Activated naive CD4-positive, alpha-beta T cell treated with anti-CD3 and anti-CD28 coated beads for 36 hours (primary cell): Measurements from ENCODE around the gene BNIP5. TPM values are rescaled to one million over a fixed set of nuclear protein-coding genes. Genes with fewer than 3 reads are reported as not detected.

Experiments used
- CTCF ChIA-PET: fragments of 350-600 bp; sonication (Branson Sonifier 250); formaldehyde crosslinking; loops from one replicate; lab custom pipeline; 2021; ENCODE audit warnings: antibody characterized with exemption; lab: Charles Lee
- DNase-seq: peaks from one replicate; pipeline ENCODE4 v3.0.0-alpha.2; 2020
- H3K27ac Mint-ChIP-seq: one replicate; pipeline ENCODE4 v1.8.0; 2021; ENCODE audit warnings: mild to moderate bottlenecking, mixed read lengths
- H3K27me3 Mint-ChIP-seq: one replicate; pipeline ENCODE4 v1.8.0; 2021; ENCODE audit warnings: low read depth, mixed read lengths
- H3K36me3 Mint-ChIP-seq: one replicate; pipeline ENCODE4 v1.8.0; 2021; ENCODE audit warnings: low read depth, mixed read lengths
- H3K4me1 Mint-ChIP-seq: one replicate; pipeline ENCODE4 v1.8.0; 2021; ENCODE audit warnings: low read depth, mixed read lengths
- H3K4me3 Mint-ChIP-seq: one replicate; pipeline ENCODE4 v1.8.0; 2021; ENCODE audit warnings: mild to moderate bottlenecking, moderate library complexity, mixed read lengths
- H3K9me3 Mint-ChIP-seq: one replicate; pipeline ENCODE4 v1.8.0; 2021; ENCODE audit warnings: mixed read lengths
- intact Hi-C: fragments of 100-400 bp; cut with micrococcal nuclease; formaldehyde crosslinking; loops from one replicate; pipeline ENCODE4 v1.15.1; 2023
- total RNA-seq, 2 experiments: library from RNA; stranded (reverse); gene quantifications; one replicate each; pipeline ENCODE4 v1.2.3, GENCODE V29; 2021

BNIP5 gene
- total RNA-seq, 2 experiments from 2014 or later = not detected

GRCh38 chr6:36336208-36336710 lies 429 bp downstream of the BNIP5 start:
- no peaks in the 10 kb centered on the region for H3K9me3 Mint-ChIP-seq
- CTCF ChIA-PET = interaction anchor here (1.1 kb wide), 1 partner anchor 22 kb away, joined by 3 read pairs; no protein-coding TSS in a partner anchor
- no peak for DNase-seq
- H3K27ac Mint-ChIP-seq = no peak overlapping the region
- no peaks in the 10 kb centered on the region for H3K36me3 Mint-ChIP-seq
- H3K4me3 Mint-ChIP-seq = no peak overlapping the region
- intact Hi-C loops = no loop called here
- H3K4me1 Mint-ChIP-seq = peaks cover 11% of the 10 kb centered on the region
- H3K27me3 Mint-ChIP-seq = peaks cover 31% of the 10 kb centered on the region

- Mint-ChIP-seq H3K36me3 (no peaks in the 10 kb centered on the region), H3K4me3 (no peak overlapping the region), H3K9me3 (no peaks in the 10 kb centered on the region), H3K27me3 (peaks cover 28% of the 10 kb centered on the region), H3K4me1 (peaks cover 8% of the 10 kb centered on the region), H3K27ac (no peak overlapping the region)
- CTCF ChIA-PET = interaction anchor here (1.0 to 1.1 kb wide), 2 partner anchors 11 to 22 kb away, joined by 3 to 4 read pairs; no protein-coding TSS in a partner anchor
- intact Hi-C loops = no loop called here
- no peak for DNase-seq
These were observed 1.1 kb downstream of the BNIP5 start for GRCh38 chr6:36335465-36336207.

- no peak for DNase-seq
- Mint-ChIP-seq H3K4me1 (peaks cover 7% of the 10 kb centered on the region), H3K27me3 (peaks cover 22% of the 10 kb centered on the region), H3K9me3 (no peaks in the 10 kb centered on the region), H3K36me3 (no peaks in the 10 kb centered on the region), H3K27ac (no peak overlapping the region), H3K4me3 (no peak overlapping the region)
- CTCF ChIA-PET = interaction anchor here (1.0 to 1.1 kb wide), 2 partner anchors 11 to 23 kb away, joined by 3 to 4 read pairs; no protein-coding TSS in a partner anchor
- intact Hi-C loops = no loop called here
These were observed 1.7 kb downstream of the BNIP5 start for GRCh38 chr6:36334832-36335459.

GRCh38 chr6:36333931-36334725 lies 2.6 kb downstream of the BNIP5 start:
- H3K9me3 Mint-ChIP-seq = no peaks in the 10 kb centered on the region
- no peak overlapping the region for H3K27ac Mint-ChIP-seq
- intact Hi-C loops = no loop called here
- peaks cover 19% of the 10 kb centered on the region for H3K27me3 Mint-ChIP-seq
- H3K4me1 Mint-ChIP-seq = peaks cover 7% of the 10 kb centered on the region
- no peak overlapping the region for H3K4me3 Mint-ChIP-seq
- CTCF ChIA-PET = interaction anchor here (1.0 to 1.1 kb wide), 2 partner anchors 12 to 24 kb away, joined by 3 to 4 read pairs; no protein-coding TSS in a partner anchor
- no peak for DNase-seq
- no peaks in the 10 kb centered on the region for H3K36me3 Mint-ChIP-seq

- intact Hi-C loops = no loop called here
- peaks cover 7% of the 10 kb centered on the region for H3K4me1 Mint-ChIP-seq
- CTCF ChIA-PET = no interaction called here
- H3K27ac Mint-ChIP-seq = no peak overlapping the region
- H3K9me3 Mint-ChIP-seq = no peaks in the 10 kb centered on the region
- H3K36me3 Mint-ChIP-seq = no peaks in the 10 kb centered on the region
- peaks cover 19% of the 10 kb centered on the region for H3K27me3 Mint-ChIP-seq
- H3K4me3 Mint-ChIP-seq = no peak overlapping the region
- DNase-seq = no peak
These were observed 3.4 kb downstream of the BNIP5 start for GRCh38 chr6:36333171-36333895.

- intact Hi-C loops = no loop called here
- no peaks in the 10 kb centered on the region for H3K4me1 Mint-ChIP-seq
- H3K4me3 Mint-ChIP-seq = no peak overlapping the region
- peaks cover 19% of the 10 kb centered on the region for H3K27me3 Mint-ChIP-seq
- no peak overlapping the region for H3K27ac Mint-ChIP-seq
- CTCF ChIA-PET = interaction anchor here (1.1 kb wide), 1 partner anchor 29 kb away, joined by 3 read pairs; no protein-coding TSS in a partner anchor
- H3K36me3 Mint-ChIP-seq = no peaks in the 10 kb centered on the region
- no peaks in the 10 kb centered on the region for H3K9me3 Mint-ChIP-seq
- no peak for DNase-seq
These were observed 5.3 kb downstream of the BNIP5 start for GRCh38 chr6:36331381-36331780.

- CTCF ChIA-PET = interaction anchor here (0.6 kb wide), 1 partner anchor 522 kb away, joined by 3 read pairs; no protein-coding TSS in a partner anchor
- intact Hi-C loops = no loop called here
- Mint-ChIP-seq H3K4me3 (no peak overlapping the region), H3K4me1 (no peaks in the 10 kb centered on the region), H3K9me3 (no peaks in the 10 kb centered on the region), H3K27me3 (peaks cover 18% of the 10 kb centered on the region), H3K36me3 (no peaks in the 10 kb centered on the region), H3K27ac (no peak overlapping the region)
- DNase-seq = no peak
These were observed 6.3 kb downstream of the BNIP5 start for GRCh38 chr6:36330366-36330765.

GRCh38 chr6:36329798-36330291 lies 6.8 kb downstream of the BNIP5 start:
- Mint-ChIP-seq H3K4me3 (no peak overlapping the region), H3K27me3 (peaks cover 13% of the 10 kb centered on the region), H3K4me1 (no peaks in the 10 kb centered on the region), H3K27ac (no peak overlapping the region), H3K9me3 (no peaks in the 10 kb centered on the region), H3K36me3 (no peaks in the 10 kb centered on the region)
- no peak for DNase-seq
- intact Hi-C loops = no loop called here
- CTCF ChIA-PET = interaction anchor here (0.6 to 2.0 kb wide), 3 partner anchors 11 to 523 kb away, joined by 3 to 6 read pairs (median 3); no protein-coding TSS in a partner anchor

- CTCF ChIA-PET = interaction anchor here (1.4 to 2.0 kb wide), 2 partner anchors 11 to 13 kb away, joined by 3 to 6 read pairs; no protein-coding TSS in a partner anchor
- DNase-seq = no peak
- H3K36me3 Mint-ChIP-seq = no peaks in the 10 kb centered on the region
- H3K9me3 Mint-ChIP-seq = no peaks in the 10 kb centered on the region
- peaks cover 3% of the 10 kb centered on the region for H3K27me3 Mint-ChIP-seq
- H3K4me3 Mint-ChIP-seq = no peak overlapping the region
- no peak overlapping the region for H3K27ac Mint-ChIP-seq
- intact Hi-C loops = no loop called here
- H3K4me1 Mint-ChIP-seq = no peaks in the 10 kb centered on the region
These were observed 8.1 kb downstream of the BNIP5 start for GRCh38 chr6:36328600-36328999.

GRCh38 chr6:36327919-36328236 lies 8.8 kb downstream of the BNIP5 start:
- Mint-ChIP-seq H3K4me3 (no peak overlapping the region), H3K27me3 (peaks cover 1% of the 10 kb centered on the region), H3K9me3 (no peaks in the 10 kb centered on the region), H3K36me3 (no peaks in the 10 kb centered on the region), H3K4me1 (no peaks in the 10 kb centered on the region), H3K27ac (no peak overlapping the region)
- DNase-seq = no peak
- intact Hi-C loops = no loop called here
- CTCF ChIA-PET = interaction anchor here (0.6 to 2.0 kb wide), 5 partner anchors 10 to 1055 kb away, joined by 3 to 6 read pairs (median 3); no protein-coding TSS in a partner anchor

- no peak overlapping the region for H3K27ac Mint-ChIP-seq
- intact Hi-C loops = no loop called here
- H3K4me1 Mint-ChIP-seq = no peaks in the 10 kb centered on the region
- CTCF ChIA-PET = interaction anchor here (0.6 to 1.4 kb wide), 5 partner anchors 10 to 1055 kb away, joined by 3 to 4 read pairs (median 3); no protein-coding TSS in a partner anchor
- DNase-seq = no peak
- H3K27me3 Mint-ChIP-seq = no peaks in the 10 kb centered on the region
- H3K9me3 Mint-ChIP-seq = no peaks in the 10 kb centered on the region
- H3K4me3 Mint-ChIP-seq = no peak overlapping the region
- no peaks in the 10 kb centered on the region for H3K36me3 Mint-ChIP-seq
These were observed 9.3 kb downstream of the BNIP5 start for GRCh38 chr6:36327226-36327918.
